DND-41 (cell line): ENCODE measurements around the gene KDM8.
"Not testable (repeated sequence)": the region's sequence is repeated elsewhere in the genome, so short reads cannot be mapped to it uniquely, and the experiment has no call there.

Source experiments
- CTCF ChIP-seq: IDR thresholded peaks from 2 replicates; pipeline ENCODE4 v1.5.1; 2012; ENCODE audit warnings: borderline replicate concordance, low read length, moderate library complexity, mild to moderate bottlenecking; ENCODE audit not compliant: poor library complexity, severe bottlenecking; ENCODE audit errors: extremely low read depth
- EZH2 ChIP-seq: IDR thresholded peaks from 3 replicates; pipeline ENCODE4 v1.6.1; 2012; ENCODE audit warnings: borderline replicate concordance, low read depth, mild to moderate bottlenecking, moderate library complexity, low read length, inconsistent platforms; ENCODE audit not compliant: severe bottlenecking

GRCh38 chr16:27248886-27249285, 45.6 kb downstream of the KDM8 start:
- not testable (repeated sequence) for TF ChIP-seq CTCF, EZH2
